Measurements from ENCODE around the gene FXYD5.

GRCh38 chr19:35184267-35184666 is 29.7 kb downstream of the FXYD5 start:
- TF ChIP-seq CTCF (IDR thresholded peaks at IDR 0.05) (no peak), SIN3A (IDR thresholded peaks at IDR 0.05; ENCODE audit: borderline replicate concordance, insufficient read depth, low read depth, low read length) (no peak), REST (IDR thresholded peaks at IDR 0.05; ENCODE audit: insufficient read depth in 1 of 2, low read depth in 2 of 2, low read length in 1 of 2) (no peak), POLR2AphosphoS5 (IDR thresholded peaks at IDR 0.05; ENCODE audit: low read depth, low read length) (no peak), TCF7L2 (IDR thresholded peaks at IDR 0.05; ENCODE audit: low read depth, low read length) (no peak)
